ENCODE results near the gene POMT1. TPM values are rescaled to one million over a fixed set of nuclear protein-coding genes. Genes with fewer than 3 reads are reported as not detected.

The POMT1 gene
- total and polyA plus RNA-seq, 2 donors (not counting 3 experiments of a cell fraction or from before 2014, with no cell fraction given), result 44.7 to 53.9 TPM

DNA sequence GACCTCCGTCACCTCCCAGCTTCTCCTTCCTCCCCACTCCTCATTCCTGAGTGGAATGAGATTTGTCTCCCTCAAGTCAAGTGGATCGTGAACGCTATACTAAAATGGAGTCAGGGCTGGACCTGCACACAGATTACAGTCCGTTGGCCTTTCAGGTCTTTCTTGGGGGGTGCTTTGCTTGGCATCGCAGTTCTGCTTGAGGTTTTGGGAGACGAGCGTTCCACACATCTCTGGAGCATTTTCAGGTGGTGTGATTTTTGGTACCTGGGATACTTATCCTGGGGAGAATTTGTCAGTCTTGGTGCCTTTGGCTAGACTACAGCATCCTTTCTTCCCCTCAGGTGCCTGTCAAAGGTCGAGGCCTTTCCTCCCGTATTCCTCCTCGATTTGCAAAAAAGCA is 23.8 kb upstream of the POMT1 start:
- DNase-seq (ENCODE audit: low read depth, low spot score), result no peak
- Histone ChIP-seq H3K79me2 (ENCODE audit: control insufficient read depth, insufficient read depth, low read length) (peaks cover 9% of the 10 kb centered on the region), H3K9me3 (replicated peaks; ENCODE audit: control insufficient read depth, insufficient read depth, low read length) (no peaks in the 10 kb centered on the region), H3K4me2 (ENCODE audit: insufficient read depth, low read length) (no peak overlapping the region), H3K36me3 (ENCODE audit: control insufficient read depth in 2 of 2, extremely low read depth in 1 of 2, insufficient read depth in 2 of 2, low read length in 2 of 2) (peaks cover 44 to 76% of the 10 kb centered on the region in 2 experiments), H4K20me1 (replicated peaks; ENCODE audit: control insufficient read depth, extremely low read depth, insufficient read depth, low read length) (no peaks in the 10 kb centered on the region), H3K9ac (replicated peaks; ENCODE audit: extremely low read depth, insufficient read depth, low read length) (no peak overlapping the region), H3K9me1 (replicated peaks; ENCODE audit: control insufficient read depth, extremely low read depth, insufficient read depth, low read length) (no peaks in the 10 kb centered on the region), H3K4me3 (replicated peaks in 1 of 3; ENCODE audit: insufficient read depth in 1 of 3, low read depth in 1 of 3, low read length in 3 of 3) (no peak overlapping the region), H2AFZ (ENCODE audit: low read depth, low read length) (no peak overlapping the region), H3K27ac (ENCODE audit: insufficient read depth, low read depth, low read length) (no peak overlapping the region), H3K27me3 (ENCODE audit: control insufficient read depth in 2 of 2, insufficient read depth in 2 of 2, low read length in 2 of 2) (no peaks in the 10 kb centered on the region), H3K4me1 (ENCODE audit: control insufficient read depth, extremely low read depth, insufficient read depth, low read length) (no peaks in the 10 kb centered on the region)
- intact Hi-C loops (cut with micrococcal nuclease), result loop anchor here (1.0 to 5.0 kb wide), 2 partner anchors 112 to 129 kb away; no protein-coding TSS in a partner anchor
- POLR2A ChIA-PET, result no interaction called here
- CTCF ChIA-PET, result interaction anchor here (1.0 to 5.7 kb wide), 2 partner anchors 111 to 129 kb away, joined by 3 to 35 read pairs; no protein-coding TSS in a partner anchor
- TF ChIP-seq POLR2A (IDR thresholded peaks at IDR 0.05; ENCODE audit: low read depth, low read length), result no peak
- TF ChIP-seq, protein P1, sequence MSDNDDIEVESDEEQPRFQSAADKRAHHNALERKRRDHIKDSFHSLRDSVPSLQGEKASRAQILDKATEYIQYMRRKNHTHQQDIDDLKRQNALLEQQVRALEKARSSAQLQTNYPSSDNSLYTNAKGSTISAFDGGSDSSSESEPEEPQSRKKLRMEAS (IDR thresholded peaks at IDR 0.05; ENCODE audit: insufficient read depth, insufficient read length), result no peak
- TF ChIP-seq EZH2 (IDR thresholded peaks at IDR 0.05; ENCODE audit: borderline replicate concordance, low read depth, low read length, severe bottlenecking), result no peak
- TF ChIP-seq GATA2 (IDR thresholded peaks at IDR 0.05; ENCODE audit: insufficient read depth, insufficient read length, low read depth, low read length), result no peak
- TF ChIP-seq JUN (IDR thresholded peaks at IDR 0.05; ENCODE audit: borderline replicate concordance, insufficient read depth, insufficient read length, low read depth), result no peak
- no peak for TF ChIP-seq MYC (IDR thresholded peaks at IDR 0.05; ENCODE audit: low read depth, low read length)
- TF ChIP-seq POLR2AphosphoS5 (IDR thresholded peaks at IDR 0.05; ENCODE audit: insufficient read depth, low read depth, low read length), result no peak
- FAIRE-seq, result no peak
- dilution Hi-C loops (cut with MboI; ENCODE audit: extremely low pct_ligation_motif_present, low sequenced_read_pairs), result no loop called here
- no TSS peak for BruUV-seq (replicated peaks)

DNA sequence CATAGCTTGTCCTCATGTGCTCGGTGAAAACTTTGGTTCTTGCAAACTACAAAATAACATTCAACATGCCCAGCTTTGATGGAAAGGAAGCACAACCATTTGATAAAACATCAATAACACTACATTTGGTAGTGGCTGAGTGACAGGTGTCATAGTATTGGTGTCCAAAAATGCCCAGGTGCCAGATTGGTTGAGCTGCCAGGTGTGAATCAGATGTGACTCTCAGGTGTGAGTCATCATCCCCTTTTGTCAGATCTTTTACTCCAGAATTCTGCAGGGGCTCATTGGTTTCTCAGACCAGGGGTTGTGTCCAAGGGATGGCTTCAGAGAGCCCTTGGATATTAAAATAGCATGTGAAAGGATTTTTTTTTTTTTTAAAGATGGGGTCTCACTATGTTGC is 22.5 kb upstream of the POMT1 start:
- Histone ChIP-seq H3K36me3 (ENCODE audit: control insufficient read depth in 2 of 2, extremely low read depth in 1 of 2, insufficient read depth in 2 of 2, low read length in 2 of 2) (peaks cover 45 to 81% of the 10 kb centered on the region in 2 experiments), H3K27me3 (ENCODE audit: control insufficient read depth in 2 of 2, insufficient read depth in 2 of 2, low read length in 2 of 2) (no peaks in the 10 kb centered on the region), H2AFZ (ENCODE audit: low read depth, low read length) (no peak overlapping the region), H3K9ac (replicated peaks; ENCODE audit: extremely low read depth, insufficient read depth, low read length) (no peak overlapping the region), H4K20me1 (replicated peaks; ENCODE audit: control insufficient read depth, extremely low read depth, insufficient read depth, low read length) (no peaks in the 10 kb centered on the region), H3K9me3 (replicated peaks; ENCODE audit: control insufficient read depth, insufficient read depth, low read length) (no peaks in the 10 kb centered on the region), H3K9me1 (replicated peaks; ENCODE audit: control insufficient read depth, extremely low read depth, insufficient read depth, low read length) (no peaks in the 10 kb centered on the region), H3K79me2 (ENCODE audit: control insufficient read depth, insufficient read depth, low read length) (peaks cover 9% of the 10 kb centered on the region), H3K4me1 (ENCODE audit: control insufficient read depth, extremely low read depth, insufficient read depth, low read length) (no peaks in the 10 kb centered on the region), H3K27ac (ENCODE audit: insufficient read depth, low read depth, low read length) (no peak overlapping the region), H3K4me3 (replicated peaks in 1 of 3; ENCODE audit: insufficient read depth in 1 of 3, low read depth in 1 of 3, low read length in 3 of 3) (no peak overlapping the region), H3K4me2 (ENCODE audit: insufficient read depth, low read length) (no peak overlapping the region)
- intact Hi-C loops (cut with micrococcal nuclease), result no loop called here
- CTCF ChIA-PET, result interaction anchor here (0.7 to 5.7 kb wide), 2 partner anchors 113 to 130 kb away, joined by 3 to 35 read pairs; no protein-coding TSS in a partner anchor
- dilution Hi-C loops (cut with MboI; ENCODE audit: extremely low pct_ligation_motif_present, low sequenced_read_pairs), result no loop called here
- DNase-seq (ENCODE audit: low read depth, low spot score) (no peak), FAIRE-seq (no peak)
- POLR2A ChIA-PET, result no interaction called here
- BruUV-seq (replicated peaks), result no TSS peak
- TF ChIP-seq POLR2AphosphoS5 (IDR thresholded peaks at IDR 0.05; ENCODE audit: insufficient read depth, low read depth, low read length), result no peak
